ACHN (cell line): ENCODE measurements around the gene GATA2.

Experiments used
- DNase-seq: peaks from one replicate; pipeline ENCODE4 v3.0.0-alpha.2; 2015
- in situ Hi-C: cut with HindIII; loops from 2 replicates; pipeline ENCODE4 v1.10.0; 2017; ENCODE audit warnings: low sequenced_read_pairs, low pct_ligation_motif_present, low pct_unique_long_range_greater_than_20kb

GATA2 gene

GRCh38 chr3:128492671-128493569 is at the start of gene GATA2:
Gene GATA2, minus strand, starts transcription at chr3:128493201. Its CDS starts 6,170 bp downstream, at chr3:128487031.
- in situ Hi-C loops: no loop called here
- no peak for DNase-seq

- DNase-seq: no peak
- in situ Hi-C loops: no loop called here
Observed at GRCh38 chr3:128541246-128541645, 48.2 kb upstream of the GATA2 start.

- no peak for DNase-seq
- in situ Hi-C loops: no loop called here
Observed at GRCh38 chr3:128539376-128539775, 46.4 kb upstream of the GATA2 start.

- in situ Hi-C loops: no loop called here
- no peak for DNase-seq
Observed at GRCh38 chr3:128537091-128537703, 44.2 kb upstream of the GATA2 start.

- in situ Hi-C loops: no loop called here
- no peak for DNase-seq
Observed at GRCh38 chr3:128532012-128532983, 39.3 kb upstream of the GATA2 start.

GRCh38 chr3:128524374-128525299 is 31.6 kb upstream of the GATA2 start:
- in situ Hi-C loops: no loop called here
- DNase-seq: no peak

- in situ Hi-C loops: no loop called here
- no peak for DNase-seq
Observed at GRCh38 chr3:128523591-128523990, 30.6 kb upstream of the GATA2 start.

GRCh38 chr3:128521715-128522114 is 28.7 kb upstream of the GATA2 start:
- in situ Hi-C loops: no loop called here
- no peak for DNase-seq

- DNase-seq: no peak
- in situ Hi-C loops: no loop called here
Observed at GRCh38 chr3:128518587-128519490, 25.8 kb upstream of the GATA2 start.

- in situ Hi-C loops: no loop called here
Observed at GRCh38 chr3:128517648-128518047, 24.6 kb upstream of the GATA2 start.

GRCh38 chr3:128515967-128516366 is 23.0 kb upstream of the GATA2 start:
- no peak for DNase-seq
- in situ Hi-C loops: no loop called here

More at GRCh38 chr3:128517648-128518047, 24.6 kb upstream of the GATA2 start:
- DNase-seq: no peak

- in situ Hi-C loops: no loop called here
- DNase-seq: no peak
Observed at GRCh38 chr3:128508852-128509251, 15.9 kb upstream of the GATA2 start.

- DNase-seq: no peak
- in situ Hi-C loops: no loop called here
Observed at GRCh38 chr3:128506754-128507153, 13.8 kb upstream of the GATA2 start.

- no peak for DNase-seq
- in situ Hi-C loops: no loop called here
Observed at GRCh38 chr3:128505771-128506170, 12.8 kb upstream of the GATA2 start.

GRCh38 chr3:128504963-128505730 is 12.1 kb upstream of the GATA2 start:
- DNase-seq: no peak
- in situ Hi-C loops: no loop called here

GRCh38 chr3:128504533-128504915 is 11.5 kb upstream of the GATA2 start:
- in situ Hi-C loops: no loop called here
- no peak for DNase-seq
